ENCODE measurements around the gene ADCY1. TPM values are rescaled to one million over a fixed set of nuclear protein-coding genes. Genes with fewer than 3 reads are reported as not detected.

The ADCY1 gene
- total RNA-seq, 4 donors from 2014 or later: 2.3 to 4.8 (median 2.8) TPM

- DNase-seq (ENCODE audit: low spot score): no peak
- TF ChIP-seq CTCF (IDR thresholded peaks at IDR 0.05): no peak
- no peak for ATAC-seq (ENCODE audit: low FRiP score)
Measured at GRCh38 chr7:45652630-45653029, 78.5 kb downstream of the ADCY1 start.

GRCh38 chr7:45653209-45653907 is 79.2 kb downstream of the ADCY1 start:
- DNase-seq (ENCODE audit: low spot score) (no peak), ATAC-seq (ENCODE audit: low FRiP score) (no peak)
- TF ChIP-seq CTCF (IDR thresholded peaks at IDR 0.05): no peak

- no peak for ATAC-seq (ENCODE audit: low FRiP score)
- DNase-seq (ENCODE audit: low spot score): no peak
- TF ChIP-seq CTCF (IDR thresholded peaks at IDR 0.05): no peak
Measured at GRCh38 chr7:45654341-45654740, 80.2 kb downstream of the ADCY1 start.

GRCh38 chr7:45655539-45655938 is 81.4 kb downstream of the ADCY1 start:
- DNase-seq (ENCODE audit: low spot score) (no peak), ATAC-seq (ENCODE audit: low FRiP score) (no peak)
- no peak for TF ChIP-seq CTCF (IDR thresholded peaks at IDR 0.05)

- no peak for TF ChIP-seq CTCF (IDR thresholded peaks at IDR 0.05)
- no peak for DNase-seq (ENCODE audit: low spot score)
- no peak for ATAC-seq (ENCODE audit: low FRiP score)
Measured at GRCh38 chr7:45656431-45656830, 82.3 kb downstream of the ADCY1 start.

GRCh38 chr7:45657136-45657889 is 83.1 kb downstream of the ADCY1 start:
- no peak for DNase-seq (ENCODE audit: low spot score)
- no peak for TF ChIP-seq CTCF (IDR thresholded peaks at IDR 0.05)
- no peak for ATAC-seq (ENCODE audit: low FRiP score)
